Endothelial cell (in vitro differentiated cells): Measurements from ENCODE around the gene LRIT3. TPM values are rescaled to one million over a fixed set of nuclear protein-coding genes. Genes with fewer than 3 reads are reported as not detected.
A peak's percentile ranks its signal among the peaks of the same experiment; 100 is the strongest.

Source experiments
- DNase-seq: peaks from one replicate; pipeline ENCODE4 v3.0.0; 2021; ENCODE audit warnings: low spot score
- H3K27ac Mint-ChIP-seq: one replicate; pipeline ENCODE4 v1.8.0; 2021; ENCODE audit warnings: mixed read lengths, inconsistent platforms; ENCODE audit not compliant: unreplicated experiment
- H3K27me3 Mint-ChIP-seq: one replicate; pipeline ENCODE4 v1.8.0; 2021; ENCODE audit warnings: mild to moderate bottlenecking, moderate library complexity, mixed read lengths, inconsistent platforms; ENCODE audit not compliant: unreplicated experiment
- H3K36me3 Mint-ChIP-seq: one replicate; pipeline ENCODE4 v1.8.0; 2021; ENCODE audit warnings: mild to moderate bottlenecking, low read depth, mixed read lengths, inconsistent platforms; ENCODE audit not compliant: unreplicated experiment
- H3K4me1 Mint-ChIP-seq: one replicate; pipeline ENCODE4 v1.8.0; 2021; ENCODE audit warnings: mild to moderate bottlenecking, mixed read lengths, inconsistent platforms; ENCODE audit not compliant: unreplicated experiment
- H3K4me3 Mint-ChIP-seq: one replicate; pipeline ENCODE4 v1.8.0; 2021; ENCODE audit warnings: mild to moderate bottlenecking, mixed read lengths, inconsistent platforms; ENCODE audit not compliant: unreplicated experiment
- H3K9me3 Mint-ChIP-seq: one replicate; pipeline ENCODE4 v1.8.0; 2021; ENCODE audit warnings: mixed read lengths, inconsistent platforms; ENCODE audit not compliant: unreplicated experiment
- CTCF ChIP-seq: fragments of 200-600 bp; sonication (generic); IDR thresholded peaks from one replicate; pipeline ENCODE4 v1.5.0; 2021; ENCODE audit warnings: antibody characterized with exemption; ENCODE audit not compliant: unreplicated experiment
- total RNA-seq: library from RNA; stranded (reverse); fragmentation: NEBNext Ultra II Directional; extraction: Animal tissue kit (Norgen Biotek cat#: 25700); gene quantifications from one replicate; pipeline ENCODE4 v1.2.1, GENCODE V29; 2021; ENCODE audit not compliant: unreplicated experiment

Gene LRIT3
- total RNA-seq, 1 donor from 2014 or later = 0.95 TPM

DNA sequence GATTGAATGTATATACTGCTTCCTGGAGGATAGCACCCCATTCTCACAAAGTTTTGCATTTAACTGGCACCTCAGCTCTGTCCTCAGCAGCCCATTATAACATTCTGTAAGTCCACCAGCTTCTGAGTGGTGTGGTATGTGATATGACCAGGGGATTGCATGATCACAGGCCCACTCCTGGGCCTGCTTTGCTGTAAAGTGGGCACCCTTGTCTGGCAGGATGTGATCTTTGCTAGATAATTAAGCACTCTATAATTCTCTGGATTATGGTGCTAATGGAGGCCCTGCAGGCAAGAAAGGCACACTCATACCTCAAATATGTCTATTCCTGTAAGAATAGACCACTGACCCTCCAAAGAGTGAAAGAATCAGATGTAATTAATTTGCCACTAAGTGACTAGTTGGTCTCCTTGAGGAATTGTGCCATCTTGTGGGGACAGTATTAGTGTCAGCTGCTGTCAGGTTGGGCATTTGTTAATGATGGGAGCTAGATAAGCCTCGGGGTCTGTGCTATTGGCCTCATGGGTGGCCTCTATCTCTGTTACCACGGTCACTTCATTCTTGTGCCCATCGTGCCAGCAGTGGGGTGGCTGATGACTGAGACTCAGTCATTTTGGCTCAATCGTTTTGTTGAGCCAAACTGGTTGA, 43.9 kb upstream of the LRIT3 start:
- peaks cover 7% of the 10 kb centered on the region for H3K4me1 Mint-ChIP-seq
- H3K9me3 Mint-ChIP-seq = no peaks in the 10 kb centered on the region
- H3K27me3 Mint-ChIP-seq = no peaks in the 10 kb centered on the region
- peak; percentile 31 for DNase-seq
- H3K4me3 Mint-ChIP-seq = no peak overlapping the region
- TF ChIP-seq CTCF = no peak
- H3K36me3 Mint-ChIP-seq = no peaks in the 10 kb centered on the region
- no peak overlapping the region for H3K27ac Mint-ChIP-seq

DNA sequence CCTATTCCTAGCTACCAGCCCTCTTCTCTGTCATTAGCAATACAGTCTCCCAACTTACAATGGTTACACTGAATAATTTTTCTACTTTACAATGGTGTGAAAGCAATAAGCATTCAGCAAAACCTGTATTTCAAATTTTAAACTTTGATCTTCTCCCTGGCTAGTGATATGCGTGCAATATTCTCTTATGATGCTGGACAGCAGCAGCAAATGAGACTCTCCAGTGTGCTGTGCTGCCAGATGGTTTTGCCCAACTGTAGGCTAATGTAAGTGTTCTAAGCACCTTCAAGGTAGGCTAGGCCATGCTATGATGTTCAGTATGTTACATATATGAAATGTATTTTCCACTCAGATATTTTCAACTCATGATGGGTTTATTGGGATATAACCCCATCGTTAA, 38.3 kb upstream of the LRIT3 start:
- Mint-ChIP-seq H3K27me3 (no peaks in the 10 kb centered on the region), H3K27ac (no peak overlapping the region), H3K4me1 (peaks cover 8% of the 10 kb centered on the region), H3K36me3 (no peaks in the 10 kb centered on the region), H3K9me3 (no peaks in the 10 kb centered on the region), H3K4me3 (no peak overlapping the region)
- no peak for DNase-seq
- TF ChIP-seq CTCF = no peak

GRCh38 chr4:109810552-109811387, 37.1 kb upstream of the LRIT3 start:
- Mint-ChIP-seq H3K4me1 (peaks cover 13% of the 10 kb centered on the region), H3K9me3 (no peaks in the 10 kb centered on the region), H3K36me3 (no peaks in the 10 kb centered on the region), H3K27me3 (peaks cover 1% of the 10 kb centered on the region), H3K27ac (no peak overlapping the region), H3K4me3 (no peak overlapping the region)
- no peak for TF ChIP-seq CTCF
- no peak for DNase-seq

- Mint-ChIP-seq H3K36me3 (no peaks in the 10 kb centered on the region), H3K4me3 (no peak overlapping the region), H3K4me1 (peaks cover 18% of the 10 kb centered on the region), H3K27me3 (peaks cover 3% of the 10 kb centered on the region), H3K27ac (no peak overlapping the region), H3K9me3 (no peaks in the 10 kb centered on the region)
- no peak for DNase-seq
- no peak for TF ChIP-seq CTCF
Observed at GRCh38 chr4:109811707-109812106, 36.2 kb upstream of the LRIT3 start.
